ENCODE measurements around the gene SBNO1.

DNA sequence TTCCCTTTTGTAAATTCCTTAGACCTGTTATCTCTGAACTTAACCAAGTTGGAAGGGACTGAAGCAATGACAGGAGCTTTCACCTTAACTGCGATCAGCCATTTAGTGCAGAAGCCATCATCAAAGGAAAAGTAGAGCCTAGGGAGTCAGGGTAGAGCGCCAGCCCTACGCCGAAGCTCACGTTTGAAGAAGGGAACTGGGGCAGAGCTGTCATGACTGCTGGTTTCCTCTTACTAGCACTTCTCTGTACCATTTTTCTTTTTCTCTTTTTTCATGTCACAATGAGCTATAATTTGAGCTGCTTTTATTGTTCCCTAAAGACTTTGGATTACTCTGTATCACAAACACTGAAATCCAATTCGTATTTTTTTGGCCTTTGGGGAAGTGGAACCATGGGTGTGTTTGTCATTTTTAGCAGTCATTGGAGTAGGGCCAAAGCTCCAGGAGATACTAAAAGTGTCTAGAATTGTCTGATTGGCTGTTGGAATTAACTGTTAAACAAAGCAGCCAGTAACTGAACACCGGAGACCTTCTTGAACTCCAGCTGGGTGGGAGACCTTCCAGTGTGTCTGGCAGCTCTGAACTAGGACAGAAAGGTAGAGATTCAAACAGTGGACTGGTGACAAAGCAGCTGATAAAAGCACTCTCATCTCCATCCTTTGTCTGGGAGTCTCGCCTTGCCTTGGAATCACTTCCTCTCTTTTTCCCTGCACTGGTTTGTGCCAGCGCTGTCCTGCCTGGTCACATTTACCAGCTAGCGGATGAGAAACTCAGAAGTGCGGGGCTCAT is 122.3 kb downstream of the SBNO1 start:
- TF ChIP-seq POLR2AphosphoS5 (IDR thresholded peaks at IDR 0.05) (no peak), EP300 (IDR thresholded peaks at IDR 0.05) (no peak)
- TF ChIP-seq, protein P1, sequence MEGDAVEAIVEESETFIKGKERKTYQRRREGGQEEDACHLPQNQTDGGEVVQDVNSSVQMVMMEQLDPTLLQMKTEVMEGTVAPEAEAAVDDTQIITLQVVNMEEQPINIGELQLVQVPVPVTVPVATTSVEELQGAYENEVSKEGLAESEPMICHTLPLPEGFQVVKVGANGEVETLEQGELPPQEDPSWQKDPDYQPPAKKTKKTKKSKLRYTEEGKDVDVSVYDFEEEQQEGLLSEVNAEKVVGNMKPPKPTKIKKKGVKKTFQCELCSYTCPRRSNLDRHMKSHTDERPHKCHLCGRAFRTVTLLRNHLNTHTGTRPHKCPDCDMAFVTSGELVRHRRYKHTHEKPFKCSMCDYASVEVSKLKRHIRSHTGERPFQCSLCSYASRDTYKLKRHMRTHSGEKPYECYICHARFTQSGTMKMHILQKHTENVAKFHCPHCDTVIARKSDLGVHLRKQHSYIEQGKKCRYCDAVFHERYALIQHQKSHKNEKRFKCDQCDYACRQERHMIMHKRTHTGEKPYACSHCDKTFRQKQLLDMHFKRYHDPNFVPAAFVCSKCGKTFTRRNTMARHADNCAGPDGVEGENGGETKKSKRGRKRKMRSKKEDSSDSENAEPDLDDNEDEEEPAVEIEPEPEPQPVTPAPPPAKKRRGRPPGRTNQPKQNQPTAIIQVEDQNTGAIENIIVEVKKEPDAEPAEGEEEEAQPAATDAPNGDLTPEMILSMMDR (IDR thresholded peaks at IDR 0.05): no peak
